HG02571 (cell line): Measurements from ENCODE around the gene USP3.

Experiments used
- ATAC-seq: cut with Tn5 transposase; IDR thresholded peaks from one replicate; pipeline ENCODE4 v1.9.1; 2021; ENCODE audit warnings: mild to moderate bottlenecking, moderate library complexity; ENCODE audit not compliant: unreplicated experiment

USP3 gene

GRCh38 chr15:63538876-63539275 lies 34.5 kb downstream of the USP3 start:
- no peak for ATAC-seq

- no peak for ATAC-seq
Measured at GRCh38 chr15:63539521-63539920, 35.1 kb downstream of the USP3 start.

GRCh38 chr15:63539998-63540397 lies 35.6 kb downstream of the USP3 start:
- no peak for ATAC-seq

- no peak for ATAC-seq
Measured at GRCh38 chr15:63540449-63540848, 36.1 kb downstream of the USP3 start.

- ATAC-seq = no peak
Measured at GRCh38 chr15:63544258-63545026, 40.0 kb downstream of the USP3 start.

GRCh38 chr15:63545520-63545919 lies 41.1 kb downstream of the USP3 start:
- ATAC-seq = no peak

GRCh38 chr15:63551400-63551799 lies 47.0 kb downstream of the USP3 start:
- no peak for ATAC-seq

- ATAC-seq = no peak
Measured at GRCh38 chr15:63553388-63553791, 49.0 kb downstream of the USP3 start.

- ATAC-seq = no peak
Measured at GRCh38 chr15:63554337-63554927, 50.0 kb downstream of the USP3 start.

- no peak for ATAC-seq
Measured at GRCh38 chr15:63555507-63555906, 51.1 kb downstream of the USP3 start.

GRCh38 chr15:63556246-63556645 lies 51.9 kb downstream of the USP3 start:
- no peak for ATAC-seq

GRCh38 chr15:63556736-63557135 lies 52.3 kb downstream of the USP3 start:
- ATAC-seq = no peak

- no peak for ATAC-seq
Measured at GRCh38 chr15:63559753-63560152, 55.4 kb downstream of the USP3 start.

GRCh38 chr15:63560741-63561448 lies 56.5 kb downstream of the USP3 start:
- no peak for ATAC-seq

- no peak for ATAC-seq
Measured at GRCh38 chr15:63564093-63564492, 59.7 kb downstream of the USP3 start.

- no peak for ATAC-seq
Measured at GRCh38 chr15:63565536-63566186, 61.3 kb downstream of the USP3 start.

- no peak for ATAC-seq
Measured at GRCh38 chr15:63572749-63573464, 68.5 kb downstream of the USP3 start.

- no peak for ATAC-seq
Measured at GRCh38 chr15:63573533-63573932, 69.1 kb downstream of the USP3 start.

- no peak for ATAC-seq
Measured at GRCh38 chr15:63575312-63575711, 70.9 kb downstream of the USP3 start.

- no peak for ATAC-seq
Measured at GRCh38 chr15:63576441-63576840, 72.0 kb downstream of the USP3 start.

GRCh38 chr15:63582179-63582578 lies 77.8 kb downstream of the USP3 start:
- ATAC-seq = no peak
